Neural progenitor cell (in vitro differentiated cells): ENCODE results near the gene PCDHGB2. TPM values are rescaled to one million over a fixed set of nuclear protein-coding genes. Genes with fewer than 3 reads are reported as not detected.
"Not testable (repeated sequence)": the region's sequence is repeated elsewhere in the genome, so short reads cannot be mapped to it uniquely, and the experiment has no call there.

Experiments
- DNase-seq: peaks from one replicate; pipeline ENCODE4 v3.0.0-alpha.2; 2016; ENCODE audit warnings: low spot score
- H2AFZ ChIP-seq: fragments of 200-600 bp; sonication (generic); replicated peaks from 2 replicates; pipeline ENCODE4 v1.6.1; 2016; ENCODE audit warnings: antibody characterized with exemption
- H3F3A ChIP-seq: fragments of 200-600 bp; sonication (generic); 2 replicates; pipeline ENCODE4 v1.6.1; 2016; ENCODE audit warnings: antibody characterized with exemption, low read depth
- H3K27ac ChIP-seq: fragments of 200-600 bp; sonication (generic); 2 replicates; pipeline ENCODE4 v1.5.1; 2016; ENCODE audit warnings: mild to moderate bottlenecking
- H3K27me3 ChIP-seq: fragments of 200-600 bp; sonication (generic); 2 replicates; pipeline ENCODE4 v1.6.1; 2016; ENCODE audit warnings: mild to moderate bottlenecking, moderate library complexity
- H3K36me3 ChIP-seq: fragments of 200-600 bp; sonication (generic); 2 replicates; pipeline ENCODE4 v1.5.1; 2016
- H3K4me1 ChIP-seq: fragments of 200-600 bp; sonication (generic); 2 replicates; pipeline ENCODE4 v1.6.1; 2016; ENCODE audit warnings: mixed run types
- H3K4me2 ChIP-seq: fragments of 200-600 bp; sonication (generic); 2 replicates; pipeline ENCODE4 v1.6.1; 2016
- H3K4me3 ChIP-seq: fragments of 200-600 bp; sonication (generic); 2 replicates; pipeline ENCODE4 v1.5.1; 2016
- H3K79me2 ChIP-seq: fragments of 200-600 bp; sonication (generic); 2 replicates; pipeline ENCODE4 v1.6.1; 2016; ENCODE audit warnings: low read depth
- H3K9ac ChIP-seq: fragments of 200-600 bp; sonication (generic); 2 replicates; pipeline ENCODE4 v1.6.1; 2016
- H3K9me3 ChIP-seq: fragments of 200-600 bp; sonication (generic); 2 replicates; pipeline ENCODE4 v1.5.1; 2016; ENCODE audit warnings: low read depth
- H4K20me1 ChIP-seq: fragments of 200-600 bp; sonication (generic); 2 replicates; pipeline ENCODE4 v1.6.1; 2016; ENCODE audit warnings: low read depth
- H3K27ac Mint-ChIP-seq: 3 replicates; pipeline ENCODE4 v1.8.0; 2021; ENCODE audit warnings: mixed read lengths
- H3K27me3 Mint-ChIP-seq: 2 replicates; pipeline ENCODE4 v1.8.0; 2022; ENCODE audit warnings: low read depth, mild to moderate bottlenecking, inconsistent platforms, moderate library complexity, mixed read lengths; ENCODE audit not compliant: insufficient read depth
- H3K36me3 Mint-ChIP-seq: 3 replicates; pipeline ENCODE4 v1.8.0; 2021; ENCODE audit warnings: mixed read lengths
- H3K4me1 Mint-ChIP-seq: 3 replicates; pipeline ENCODE4 v1.8.0; 2021; ENCODE audit warnings: mixed read lengths
- H3K4me3 Mint-ChIP-seq: 3 replicates; pipeline ENCODE4 v1.8.0; 2021; ENCODE audit warnings: mild to moderate bottlenecking, moderate library complexity, mixed read lengths
- H3K9me3 Mint-ChIP-seq: 3 replicates; pipeline ENCODE4 v1.8.0; 2020; ENCODE audit warnings: mixed read lengths
- EZH2 ChIP-seq: fragments of 200-600 bp; sonication (generic); IDR thresholded peaks from 2 replicates; pipeline ENCODE4 v1.6.1; 2017; ENCODE audit warnings: antibody characterized with exemption, mild to moderate bottlenecking, moderate library complexity
- EZH2phosphoT487 ChIP-seq: fragments of 200-600 bp; sonication (generic); IDR thresholded peaks from 2 replicates; pipeline ENCODE4 v1.6.1; 2017; ENCODE audit warnings: antibody characterized with exemption
- total RNA-seq: library from RNA; depleted of rRNA; stranded (reverse); fragments of >200 nt; gene quantifications from 2 replicates; pipeline ENCODE4 v1.2.3, GENCODE V29; 2015; ENCODE audit warnings: low replicate concordance
- TF ChIP-seq, protein P1 (sequence below): fragments of 200-600 bp; sonication (generic); IDR thresholded peaks from 2 replicates; pipeline ENCODE4 v1.5.1; 2017; ENCODE audit warnings: antibody characterized with exemption, mild to moderate bottlenecking

The PCDHGB2 gene
- total RNA-seq, 1 donor from 2014 or later = 2.2 TPM

GRCh38 chr5:141373673-141374317 lies 14.0 kb downstream of the PCDHGB2 start, which contains the start of gene PCDHGA6:
Gene PCDHGA6 (plus strand): TSS chr5:141373891. CDS start chr5:141374084, 193 bp downstream.
- Mint-ChIP-seq H3K9me3 (peaks cover 53% of the 10 kb centered on the region), H3K4me3 (no peak within 1 kb of the TSS), H3K4me1 (no peaks in the 10 kb centered on the region), H3K36me3 (peaks cover 4% of the 10 kb centered on the region), H3K27me3 (peaks cover 9% of the 10 kb centered on the region), H3K27ac (no peak within 1 kb of the TSS)
- H3F3A ChIP-seq = no peaks in the 10 kb centered on the region
- no peak for DNase-seq
- no peaks in the 10 kb centered on the region for H3K79me2 ChIP-seq
- H3K36me3 ChIP-seq = no peaks in the 10 kb centered on the region
- no peak within 1 kb of the TSS for H3K9ac ChIP-seq
- H3K4me1 ChIP-seq = no peaks in the 10 kb centered on the region
- no peaks in the 10 kb centered on the region for H4K20me1 ChIP-seq
- no peak within 1 kb of the TSS for H3K27ac ChIP-seq
- no peak for TF ChIP-seq EZH2phosphoT487
- TF ChIP-seq, protein P1, sequence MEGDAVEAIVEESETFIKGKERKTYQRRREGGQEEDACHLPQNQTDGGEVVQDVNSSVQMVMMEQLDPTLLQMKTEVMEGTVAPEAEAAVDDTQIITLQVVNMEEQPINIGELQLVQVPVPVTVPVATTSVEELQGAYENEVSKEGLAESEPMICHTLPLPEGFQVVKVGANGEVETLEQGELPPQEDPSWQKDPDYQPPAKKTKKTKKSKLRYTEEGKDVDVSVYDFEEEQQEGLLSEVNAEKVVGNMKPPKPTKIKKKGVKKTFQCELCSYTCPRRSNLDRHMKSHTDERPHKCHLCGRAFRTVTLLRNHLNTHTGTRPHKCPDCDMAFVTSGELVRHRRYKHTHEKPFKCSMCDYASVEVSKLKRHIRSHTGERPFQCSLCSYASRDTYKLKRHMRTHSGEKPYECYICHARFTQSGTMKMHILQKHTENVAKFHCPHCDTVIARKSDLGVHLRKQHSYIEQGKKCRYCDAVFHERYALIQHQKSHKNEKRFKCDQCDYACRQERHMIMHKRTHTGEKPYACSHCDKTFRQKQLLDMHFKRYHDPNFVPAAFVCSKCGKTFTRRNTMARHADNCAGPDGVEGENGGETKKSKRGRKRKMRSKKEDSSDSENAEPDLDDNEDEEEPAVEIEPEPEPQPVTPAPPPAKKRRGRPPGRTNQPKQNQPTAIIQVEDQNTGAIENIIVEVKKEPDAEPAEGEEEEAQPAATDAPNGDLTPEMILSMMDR = no peak
- H3K9me3 ChIP-seq = peaks cover 3% of the 10 kb centered on the region
- H3K27me3 ChIP-seq = no peaks in the 10 kb centered on the region
- H3K4me3 ChIP-seq = no peak within 1 kb of the TSS
- H2AFZ ChIP-seq = no peak within 1 kb of the TSS
- H3K4me2 ChIP-seq = no peak within 1 kb of the TSS

DNA sequence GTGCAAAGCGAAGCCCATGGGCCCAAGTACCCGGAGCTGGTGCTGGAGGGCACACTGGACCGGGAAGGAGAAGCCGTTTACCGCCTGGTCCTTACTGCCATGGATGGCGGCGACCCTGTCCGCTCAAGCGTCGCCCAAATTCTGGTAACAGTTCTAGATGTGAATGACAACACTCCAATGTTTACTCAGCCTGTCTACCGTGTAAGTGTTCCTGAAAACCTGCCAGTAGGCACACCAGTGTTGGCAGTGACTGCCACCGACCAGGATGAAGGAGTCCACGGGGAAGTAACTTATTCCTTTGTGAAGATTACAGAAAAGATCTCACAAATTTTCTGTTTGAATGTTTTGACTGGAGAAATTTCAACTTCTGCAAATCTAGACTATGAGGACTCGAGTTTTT lies 14.8 kb downstream of the PCDHGB2 start:
- no peak overlapping the region for H2AFZ ChIP-seq
- Mint-ChIP-seq H3K4me1 (no peaks in the 10 kb centered on the region), H3K9me3 (peaks cover 50% of the 10 kb centered on the region), H3K4me3 (no peak overlapping the region), H3K27me3 (peaks cover 9% of the 10 kb centered on the region), H3K27ac (no peak overlapping the region), H3K36me3 (peaks cover 4% of the 10 kb centered on the region)
- H3F3A ChIP-seq = no peaks in the 10 kb centered on the region
- TF ChIP-seq EZH2 = no peak
- TF ChIP-seq, protein P1 = no peak
- no peak for TF ChIP-seq EZH2phosphoT487
- no peak overlapping the region for H3K4me3 ChIP-seq
- no peaks in the 10 kb centered on the region for H3K36me3 ChIP-seq
- DNase-seq = no peak
- no peaks in the 10 kb centered on the region for H3K27me3 ChIP-seq
- no peak overlapping the region for H3K27ac ChIP-seq
- H3K4me2 ChIP-seq = no peak overlapping the region
- no peaks in the 10 kb centered on the region for H3K79me2 ChIP-seq
- no peak overlapping the region for H3K9ac ChIP-seq
- H4K20me1 ChIP-seq = no peaks in the 10 kb centered on the region
- H3K4me1 ChIP-seq = no peaks in the 10 kb centered on the region
- peaks cover 3% of the 10 kb centered on the region for H3K9me3 ChIP-seq

DNA sequence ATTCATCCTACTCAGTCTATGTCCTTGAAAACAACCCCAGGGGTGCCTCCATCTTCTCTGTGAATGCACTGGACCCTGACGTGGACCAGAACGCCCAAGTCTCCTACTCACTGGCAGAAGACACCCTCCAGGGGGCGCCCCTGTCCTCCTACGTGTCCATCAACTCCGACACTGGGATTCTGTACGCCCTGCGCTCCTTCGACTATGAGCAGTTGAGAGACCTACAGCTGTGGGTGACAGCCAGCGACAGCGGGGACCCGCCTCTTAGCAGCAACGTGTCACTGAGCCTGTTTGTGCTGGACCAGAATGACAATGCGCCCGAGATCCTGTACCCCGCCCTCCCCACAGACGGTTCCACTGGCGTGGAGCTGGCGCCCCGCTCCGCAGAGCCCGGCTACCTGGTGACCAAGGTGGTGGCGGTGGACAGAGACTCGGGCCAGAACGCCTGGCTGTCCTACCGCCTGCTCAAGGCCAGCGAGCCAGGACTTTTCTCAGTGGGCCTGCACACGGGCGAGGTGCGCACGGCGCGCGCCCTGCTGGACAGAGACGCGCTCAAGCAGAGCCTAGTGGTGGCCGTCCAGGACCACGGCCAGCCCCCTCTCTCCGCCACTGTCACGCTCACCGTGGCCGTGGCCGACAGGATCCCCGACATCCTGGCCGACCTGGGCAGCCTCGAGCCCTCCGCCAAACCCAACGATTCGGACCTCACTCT lies 15.8 kb downstream of the PCDHGB2 start:
- not testable (repeated sequence) for H3K27me3 ChIP-seq, H3K9ac ChIP-seq, H2AFZ ChIP-seq, H3K4me3 ChIP-seq, H3K27ac Mint-ChIP-seq, H4K20me1 ChIP-seq, H3K27me3 Mint-ChIP-seq, H3F3A ChIP-seq, H3K27ac ChIP-seq, H3K9me3 ChIP-seq, H3K4me3 Mint-ChIP-seq, H3K79me2 ChIP-seq, H3K4me2 ChIP-seq, H3K4me1 ChIP-seq, H3K4me1 Mint-ChIP-seq, H3K36me3 Mint-ChIP-seq, H3K36me3 ChIP-seq, DNase-seq
- H3K9me3 Mint-ChIP-seq = peaks cover 48% of the 10 kb centered on the region
